GM18498 (cell line): ENCODE data around the gene SEMA3C.

Experiments
- ATAC-seq: cut with Tn5 transposase; IDR thresholded peaks from one replicate; pipeline ENCODE4 v1.9.1; 2021; ENCODE audit warnings: mild to moderate bottlenecking, moderate library complexity; ENCODE audit not compliant: unreplicated experiment

SEMA3C gene

DNA sequence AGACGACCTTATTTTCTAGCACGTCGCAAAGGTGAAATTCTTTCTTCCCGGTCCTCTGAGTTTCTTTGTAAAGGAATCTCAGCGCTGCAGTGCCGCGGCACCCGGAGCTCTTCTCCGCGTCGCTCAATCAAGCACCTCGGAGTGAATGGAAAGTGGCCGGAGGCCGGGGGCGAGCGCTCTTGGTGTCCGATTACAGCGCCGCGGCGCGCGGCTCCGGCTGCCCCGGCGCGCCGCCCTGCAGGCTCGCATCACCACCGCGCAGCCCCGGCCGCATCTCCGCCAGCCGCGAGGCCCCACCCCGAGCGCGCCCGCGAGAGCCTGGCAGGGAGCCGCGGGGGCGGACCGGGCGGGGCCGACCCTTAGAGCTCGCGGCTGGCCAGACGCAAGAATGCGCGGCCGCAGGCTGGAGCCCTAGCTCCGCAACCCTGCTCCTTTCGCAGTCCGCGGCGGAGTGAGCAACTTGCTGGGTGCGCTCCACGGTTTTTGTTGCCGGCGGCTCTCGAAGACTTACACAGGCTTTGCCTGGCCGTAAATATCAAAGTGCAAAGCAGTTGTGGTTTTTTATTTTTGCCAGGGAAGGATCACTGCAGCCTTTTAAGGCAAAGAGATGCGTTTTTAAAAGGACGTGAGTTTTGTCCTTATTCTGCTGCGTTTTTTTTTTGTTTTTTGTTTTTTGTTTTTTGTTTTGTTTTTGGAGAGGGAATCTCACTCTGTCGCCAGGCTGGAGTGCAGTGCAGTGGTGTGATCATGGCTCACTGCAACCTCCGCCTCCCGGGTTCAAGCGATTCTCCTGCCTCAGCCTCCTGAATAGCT lies at the start of gene SEMA3C:
TSS of gene SEMA3C (minus strand) at position 143 of the 813 bp plus-strand sequence. CDS start 2,270 bp downstream, outside the sequence.
- ATAC-seq = peak; percentile 82

DNA sequence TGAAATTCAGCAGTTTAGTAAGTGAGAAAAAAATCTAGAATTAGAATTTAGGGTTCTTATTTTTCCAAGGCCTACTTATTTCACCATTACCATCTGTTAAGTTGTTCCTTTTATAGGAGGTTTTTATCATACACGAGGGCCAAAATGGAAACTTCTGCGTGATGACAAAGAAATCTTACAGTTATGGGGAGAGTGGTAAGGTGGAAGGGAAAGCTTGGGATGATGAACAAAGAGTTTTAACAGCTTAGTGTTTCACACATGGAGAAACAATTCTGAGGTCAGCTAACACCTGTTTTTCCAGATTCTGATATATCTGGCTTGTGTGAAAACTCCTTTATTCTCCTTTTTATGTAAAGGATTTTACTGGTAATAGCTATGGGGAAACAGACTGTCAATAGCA lies 49.8 kb upstream of the SEMA3C start:
- ATAC-seq = no peak

DNA sequence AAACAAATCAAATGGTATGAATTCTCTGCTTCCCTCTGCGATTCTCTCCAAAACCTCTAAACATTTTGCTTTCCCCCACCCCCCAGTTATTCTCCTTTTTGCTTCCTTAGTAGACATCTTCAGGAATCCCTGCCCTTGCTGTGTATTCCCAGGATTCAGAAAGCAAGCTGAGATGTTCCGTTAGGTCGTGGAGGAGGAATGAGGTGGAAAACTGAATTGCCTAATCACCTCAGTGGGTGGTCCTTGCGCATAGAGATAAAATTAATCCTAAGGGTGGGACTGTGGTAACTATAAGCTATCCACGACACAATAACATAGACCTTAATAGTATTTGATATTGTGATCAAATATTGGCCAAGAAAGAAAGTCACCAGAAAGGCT lies 49.1 kb upstream of the SEMA3C start:
- ATAC-seq = no peak

DNA sequence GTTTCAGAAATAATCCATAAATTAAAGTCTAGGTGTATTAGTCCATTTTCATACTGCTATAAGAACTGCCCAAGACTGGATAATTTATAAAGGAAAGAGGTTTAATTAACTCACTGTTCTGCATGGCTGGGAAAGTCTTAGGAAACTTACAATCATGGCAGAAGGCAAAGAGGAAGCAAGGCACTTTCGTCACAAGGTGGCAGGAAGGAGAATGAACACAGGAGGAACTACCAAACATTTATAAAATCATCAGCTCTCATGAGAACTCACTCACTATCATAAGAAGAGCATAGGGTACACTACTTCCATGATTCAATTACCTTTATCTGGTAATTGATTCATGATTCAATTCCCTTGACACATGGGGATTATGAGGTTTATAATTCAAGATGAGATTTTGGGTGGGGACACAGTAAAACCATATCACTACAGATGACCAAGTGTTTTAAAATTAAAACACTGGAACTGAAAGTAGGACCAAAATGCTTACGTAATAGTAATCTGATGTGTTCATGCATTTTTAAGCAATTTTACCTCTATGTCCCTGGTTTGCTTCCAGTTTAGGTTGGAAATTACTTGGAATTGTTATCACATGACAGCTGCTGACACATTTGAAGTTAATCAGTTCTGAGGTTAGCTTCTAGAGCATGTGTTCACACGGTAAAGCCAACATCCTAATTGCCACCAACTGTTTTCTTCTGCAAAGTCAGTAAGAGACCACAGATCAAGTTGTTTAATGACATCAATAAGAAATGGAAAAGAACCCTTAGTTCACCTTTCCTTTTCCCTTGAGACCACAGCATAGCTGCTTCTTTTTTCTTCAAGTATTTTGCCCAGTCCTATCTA lies 48.4 kb upstream of the SEMA3C start:
- no peak for ATAC-seq

DNA sequence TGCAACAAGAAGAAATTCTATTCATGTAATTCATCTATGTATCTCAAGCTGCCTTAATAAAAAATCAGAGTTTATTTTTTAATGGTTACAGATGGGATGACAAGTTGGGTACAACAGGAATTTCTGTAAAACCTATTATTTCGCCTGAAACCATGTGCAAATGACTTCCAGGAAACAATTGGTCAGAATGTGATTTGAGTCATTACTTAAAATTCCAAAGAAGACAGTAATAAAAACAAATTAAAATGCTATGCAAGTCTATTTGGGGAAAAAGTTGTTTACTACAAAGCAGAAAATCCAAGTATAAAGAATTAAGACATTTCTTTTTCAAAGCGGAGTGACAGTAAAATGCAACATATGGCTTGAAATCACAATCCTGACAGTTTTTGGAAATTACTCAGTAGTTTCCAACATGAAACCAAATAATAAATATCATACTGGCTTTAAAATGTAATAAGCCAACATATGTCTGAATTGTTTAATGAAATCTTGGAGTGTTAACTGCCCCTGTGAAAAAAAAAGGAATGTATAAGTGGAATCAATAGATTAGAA lies 41.5 kb upstream of the SEMA3C start:
- ATAC-seq = no peak

DNA sequence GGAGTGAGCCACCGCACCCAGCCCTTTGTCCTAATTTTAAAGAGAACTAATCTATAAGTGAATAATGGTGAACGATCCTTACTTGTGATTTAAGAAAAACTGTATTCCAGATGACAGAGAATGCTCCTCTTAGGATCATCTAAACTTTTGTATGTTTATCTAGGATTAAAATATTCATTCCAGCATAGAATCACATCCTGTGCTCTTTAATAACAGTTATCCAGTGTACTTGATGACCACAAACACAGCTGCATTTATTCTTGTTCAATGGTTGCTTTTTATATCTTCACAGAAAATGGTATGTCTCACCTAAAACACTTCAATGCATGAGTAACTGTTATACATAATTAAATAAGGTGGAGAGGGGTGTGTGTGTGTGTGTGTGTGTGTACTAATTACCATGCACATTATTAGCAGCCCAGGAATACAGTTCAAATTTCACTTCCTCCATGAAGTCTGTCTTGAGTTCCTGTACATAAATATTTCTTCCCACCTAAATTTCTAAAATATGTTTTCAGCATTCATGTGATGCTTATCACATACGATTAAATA lies 38.5 kb upstream of the SEMA3C start:
- no peak for ATAC-seq

DNA sequence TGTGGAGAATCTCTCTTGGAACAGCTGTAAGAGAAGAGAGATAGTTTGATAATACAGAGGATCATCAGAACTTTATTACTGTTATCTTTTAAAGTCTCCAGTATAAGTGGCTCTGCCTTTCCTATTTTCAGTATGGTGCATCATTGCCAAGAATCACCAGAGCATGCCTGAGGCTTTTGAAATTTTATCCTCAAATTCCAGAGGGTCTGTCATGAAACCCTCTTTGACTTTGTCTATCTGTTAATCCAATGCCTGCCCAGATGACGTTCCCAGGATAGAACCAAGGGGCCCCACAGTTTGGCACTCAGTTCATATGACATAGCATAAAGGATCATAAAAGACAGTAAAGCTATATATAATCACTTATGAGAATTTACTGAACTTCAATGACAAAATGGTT lies 35.3 kb upstream of the SEMA3C start:
- no peak for ATAC-seq

DNA sequence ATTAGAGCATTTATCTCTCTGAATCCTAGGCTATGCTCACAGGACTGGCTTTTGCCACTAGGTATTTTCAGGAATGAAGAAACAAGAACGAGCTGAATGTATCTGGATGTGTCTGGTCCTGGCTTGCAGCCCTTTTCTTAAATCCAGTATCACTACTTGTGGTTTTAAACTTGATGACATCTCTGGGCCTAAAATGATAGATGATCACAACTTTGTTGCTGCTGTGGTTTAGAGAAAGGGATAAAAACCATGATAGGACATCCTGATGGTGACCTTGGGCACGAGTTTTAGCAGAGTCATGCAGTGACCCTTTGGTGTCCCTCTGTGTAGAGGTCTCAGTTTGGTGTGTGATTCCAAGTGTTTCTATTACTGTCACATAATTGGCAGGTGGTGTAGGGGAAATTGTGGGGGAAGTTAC lies 31.7 kb upstream of the SEMA3C start:
- no peak for ATAC-seq

DNA sequence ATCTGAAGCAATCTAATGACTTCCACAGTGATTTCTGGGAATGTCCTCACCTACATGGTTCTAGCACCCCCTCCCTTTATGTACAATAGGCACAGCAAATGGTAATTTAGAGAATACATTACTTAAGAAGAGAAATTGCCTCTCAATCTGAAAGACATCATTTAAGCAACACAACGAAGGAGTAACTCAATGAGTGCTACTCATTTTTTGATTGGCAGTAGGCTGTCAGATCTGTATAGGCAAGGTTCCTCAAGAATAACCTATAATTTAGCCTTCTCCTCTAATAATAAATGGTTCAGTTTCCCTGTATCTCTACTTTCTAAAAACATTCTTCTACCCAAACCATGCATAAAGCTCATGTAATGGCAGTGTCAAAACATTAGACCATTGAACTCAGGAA lies 30.6 kb upstream of the SEMA3C start:
- no peak for ATAC-seq

DNA sequence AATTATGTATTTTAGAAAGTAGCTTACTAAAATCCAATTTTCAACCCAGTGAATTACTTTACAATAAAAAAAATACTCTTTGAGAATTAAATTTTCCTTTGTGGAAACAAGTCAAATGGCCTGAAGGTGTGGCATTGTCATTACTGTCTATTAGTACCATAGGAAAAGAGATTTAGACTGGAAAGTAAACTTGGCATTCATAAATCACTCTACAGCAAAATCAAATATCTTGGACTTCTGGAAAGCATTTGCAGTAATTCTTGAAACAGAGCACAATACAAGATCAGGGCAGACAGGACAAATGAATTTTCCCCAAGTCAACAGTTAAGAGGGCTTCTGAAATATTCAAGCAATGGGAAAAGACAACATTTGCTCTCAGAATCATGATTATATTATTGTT lies 28.0 kb upstream of the SEMA3C start:
- no peak for ATAC-seq

DNA sequence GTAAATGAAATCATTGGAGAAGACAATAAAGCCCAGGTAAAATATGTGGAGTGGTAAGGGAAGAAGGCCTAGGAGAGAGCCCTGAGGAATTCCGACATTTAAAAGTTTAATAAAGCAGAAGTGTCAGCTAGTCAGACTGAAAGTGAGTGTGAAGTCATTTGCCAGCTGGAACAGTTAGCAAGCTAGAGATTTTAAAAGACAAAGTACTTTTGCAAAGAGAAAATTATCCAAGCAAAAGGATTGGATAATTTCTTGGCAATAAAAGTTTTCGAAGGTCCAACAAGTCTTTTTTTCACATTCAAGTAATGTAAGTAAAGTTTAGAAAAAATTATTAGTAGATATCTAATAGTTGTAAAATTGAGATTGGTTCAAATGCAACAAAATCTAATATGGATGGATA lies 27.1 kb upstream of the SEMA3C start:
- ATAC-seq = no peak

DNA sequence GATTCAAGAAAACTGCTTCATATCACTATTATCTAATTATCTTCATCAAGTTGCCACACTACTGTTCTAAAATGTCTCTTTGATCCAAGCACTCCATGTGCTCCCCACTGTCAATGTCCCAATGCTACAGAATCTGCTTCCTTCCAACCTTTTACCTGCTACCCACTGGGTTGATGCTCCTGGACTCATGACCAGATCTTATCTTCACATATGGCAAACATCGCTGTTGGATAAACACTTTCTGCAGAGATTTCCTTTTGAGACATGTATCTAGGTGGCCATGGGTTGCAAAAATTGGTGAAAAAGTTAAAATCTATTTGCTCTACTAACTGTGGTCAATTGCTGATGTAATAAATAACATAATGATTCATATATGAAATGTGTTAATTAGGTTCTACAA lies 24.5 kb upstream of the SEMA3C start:
- no peak for ATAC-seq

DNA sequence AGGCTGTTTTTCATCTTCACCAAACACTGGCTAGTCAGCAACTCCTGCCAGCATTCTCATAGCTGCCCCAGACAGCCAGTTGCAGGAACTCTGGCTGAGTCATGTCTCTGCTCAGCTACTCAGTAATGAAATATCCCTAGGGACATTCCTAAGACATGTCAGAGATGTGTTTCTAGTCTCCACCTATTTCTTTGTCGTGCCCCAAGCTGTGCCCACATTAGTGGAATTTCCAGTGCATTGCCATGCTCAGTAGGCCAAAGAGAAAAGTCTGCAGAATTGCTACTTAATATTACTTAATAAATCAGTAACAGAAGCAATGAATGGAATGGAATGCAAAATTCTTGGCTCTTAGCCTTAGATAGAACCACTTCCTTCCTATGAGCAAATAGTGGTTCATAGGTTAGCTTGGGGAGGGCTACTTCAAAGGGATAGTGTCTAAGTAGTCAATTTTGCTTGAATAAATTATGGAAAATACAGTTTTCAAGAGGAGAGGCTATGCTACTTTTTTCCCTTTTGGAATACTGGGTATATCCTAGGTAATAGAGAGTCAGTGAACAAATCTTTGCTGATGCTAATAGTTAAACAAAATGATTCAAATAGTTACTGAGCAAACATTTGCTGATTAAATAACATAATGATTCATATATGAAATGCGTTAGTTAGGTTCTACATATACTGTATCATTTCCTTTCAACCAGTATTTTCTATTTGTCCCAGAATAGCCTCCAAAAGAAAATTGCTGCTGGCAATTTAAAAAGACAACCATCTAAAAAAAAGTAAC lies 23.6 kb upstream of the SEMA3C start:
- no peak for ATAC-seq

DNA sequence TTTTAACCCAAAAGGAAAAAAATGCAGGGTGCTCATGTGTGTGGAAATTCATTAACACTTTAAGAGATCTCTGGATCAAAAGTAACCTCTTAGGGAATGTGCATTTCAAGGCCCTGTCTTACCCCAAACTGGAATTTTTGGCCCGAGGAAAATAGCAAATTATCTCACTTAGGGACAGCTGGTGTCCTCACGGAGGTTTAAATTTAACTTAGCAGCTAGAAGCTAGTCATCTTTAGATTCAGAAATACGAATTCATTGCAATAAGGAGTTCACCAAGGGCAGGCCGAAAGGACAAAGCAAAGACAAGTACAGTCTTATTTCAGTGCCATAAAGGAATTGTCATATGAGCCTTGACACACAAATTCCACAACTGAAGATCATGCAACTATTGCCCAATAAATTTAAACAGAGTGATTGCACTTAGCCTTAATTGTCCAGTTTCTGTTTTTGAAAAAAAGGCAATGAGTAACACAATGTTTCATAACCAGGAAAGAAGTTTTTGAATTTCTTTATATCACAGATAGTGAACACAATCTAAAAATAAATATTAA lies 22.4 kb upstream of the SEMA3C start:
- no peak for ATAC-seq

DNA sequence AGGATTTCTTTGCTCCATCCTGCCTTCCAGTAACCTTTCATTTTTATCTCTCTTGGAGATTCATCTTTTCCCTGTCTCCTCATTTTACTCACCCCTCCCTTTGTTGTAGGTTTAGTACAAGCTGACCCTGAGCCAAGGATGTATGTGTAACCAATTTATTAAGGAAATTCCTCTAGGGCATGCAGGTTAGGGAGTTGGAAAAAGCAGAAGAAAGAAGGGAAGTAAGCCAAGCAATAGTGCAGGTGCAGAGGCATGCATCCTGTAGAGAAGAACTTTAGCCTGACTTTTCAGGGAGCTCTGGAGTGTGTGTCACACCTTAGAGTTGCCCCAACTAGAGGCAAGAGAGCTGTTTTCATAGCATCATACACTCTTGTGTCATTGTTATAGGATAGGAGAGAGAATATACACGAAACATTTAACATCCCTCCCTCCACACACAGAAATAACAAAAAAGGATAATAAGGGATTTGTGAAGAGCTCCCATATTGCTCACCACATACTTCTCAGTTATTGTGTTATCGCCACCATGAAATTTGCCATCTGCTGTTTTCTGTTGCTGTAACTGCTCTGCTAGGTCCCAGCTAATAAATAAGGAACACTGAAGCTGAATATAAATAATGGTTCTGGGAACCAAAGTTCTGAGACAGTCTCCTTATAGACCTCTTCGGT lies 21.8 kb upstream of the SEMA3C start:
- no peak for ATAC-seq

DNA sequence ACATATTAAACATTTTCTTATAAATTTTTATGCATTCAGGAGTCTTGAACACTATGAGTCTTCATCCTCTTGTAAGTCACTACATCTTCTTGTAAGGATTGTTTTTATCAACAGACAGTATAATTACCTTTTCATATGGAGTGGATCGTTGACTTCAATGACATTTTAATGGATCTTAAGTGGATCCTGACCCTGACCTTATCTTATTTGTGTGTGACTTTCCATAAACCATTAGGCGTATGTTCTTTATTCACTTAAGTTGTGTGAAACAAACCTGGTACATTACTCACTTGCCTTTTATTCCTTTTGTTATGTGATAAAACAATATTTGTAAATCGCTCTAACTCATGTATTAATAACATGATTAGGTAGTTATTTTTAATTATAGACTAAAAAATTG lies 18.5 kb upstream of the SEMA3C start:
- ATAC-seq = no peak

DNA sequence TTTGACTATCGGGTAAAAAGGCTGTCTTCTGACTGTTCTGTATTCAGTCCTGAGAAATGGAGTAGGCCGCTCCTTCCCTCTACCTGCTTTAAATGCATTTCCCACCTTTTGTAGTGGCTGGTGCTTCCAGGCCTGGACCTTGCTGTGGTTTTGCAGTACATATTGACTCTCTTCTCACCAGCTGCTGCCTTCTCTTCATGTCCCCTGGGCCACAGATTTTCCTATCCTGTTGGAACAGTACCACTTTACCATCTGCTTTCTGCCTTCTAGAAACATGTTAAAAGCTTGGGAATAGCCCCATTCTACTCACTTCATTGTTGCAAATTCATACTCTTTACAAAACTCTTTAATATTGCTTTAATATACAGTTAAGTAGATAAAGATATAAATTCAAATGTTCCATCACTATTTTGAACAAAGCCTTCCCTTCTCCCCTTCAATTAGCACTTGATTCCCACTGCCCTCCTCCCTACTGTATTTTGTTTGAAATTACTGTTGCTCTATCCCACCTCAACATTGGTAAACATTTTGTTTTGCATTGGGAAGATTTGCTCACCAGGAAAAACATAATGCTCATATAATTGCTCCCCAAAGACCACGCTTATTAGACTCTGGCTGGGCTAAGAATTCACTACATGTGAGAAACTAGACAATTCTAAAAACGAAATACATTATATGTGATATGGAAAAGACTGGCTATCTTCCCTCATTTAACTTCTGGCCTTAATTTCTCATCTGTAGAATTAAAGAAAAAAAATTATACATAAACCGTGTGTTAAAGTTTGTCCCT lies 17.3 kb upstream of the SEMA3C start:
- no peak for ATAC-seq

DNA sequence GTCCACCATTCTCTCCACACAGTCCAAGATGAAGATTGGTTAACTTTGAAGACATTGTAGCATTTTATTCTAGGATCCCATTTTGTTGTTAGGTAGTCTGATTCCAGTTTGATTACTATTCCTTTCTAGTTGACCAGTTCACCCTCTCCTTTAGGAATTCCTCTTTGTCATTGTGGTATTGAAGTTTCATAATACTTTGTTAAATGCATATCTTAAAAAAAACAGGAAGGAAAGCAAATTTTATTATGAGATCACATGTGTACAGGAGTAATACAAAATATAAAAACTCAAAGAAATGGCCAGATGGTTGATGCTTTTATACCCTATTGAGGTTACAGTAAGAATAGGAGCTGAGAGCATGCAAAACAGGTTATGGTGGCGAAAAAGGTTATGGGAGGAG lies 15.5 kb upstream of the SEMA3C start:
- ATAC-seq = no peak

DNA sequence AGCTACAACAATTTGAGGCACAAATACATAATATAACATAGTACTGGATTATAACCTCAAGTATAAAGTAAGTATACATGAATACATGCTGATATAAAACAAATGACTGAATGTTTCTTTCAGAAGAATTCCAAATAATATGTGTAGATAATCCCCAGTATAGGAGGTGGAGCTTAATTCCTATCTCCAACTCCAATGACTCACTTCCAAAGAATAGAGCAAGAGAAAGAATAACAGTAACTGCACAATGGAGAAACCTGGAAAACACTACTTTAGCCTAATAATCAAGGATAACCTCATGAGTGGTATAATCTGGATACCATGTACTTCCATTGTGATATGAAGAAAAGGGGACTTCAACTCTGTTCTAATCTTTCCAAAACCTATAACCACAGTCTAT lies 13.7 kb upstream of the SEMA3C start:
- no peak for ATAC-seq
